Ectodermal cell (in vitro differentiated cells): ENCODE measurements around the gene THG1L. TPM values are rescaled to one million over a fixed set of nuclear protein-coding genes. Genes with fewer than 3 reads are reported as not detected.
"Not testable (repeated sequence)": the region's sequence is repeated elsewhere in the genome, so short reads cannot be mapped to it uniquely, and the experiment has no call there.

Experiments used
- H3K27ac ChIP-seq: 2 replicates; pipeline ENCODE4 v1.7.0; 2013; ENCODE audit warnings: mild to moderate bottlenecking, low read depth, low read length; ENCODE audit not compliant: insufficient read depth, poor library complexity, severe bottlenecking
- H3K27me3 ChIP-seq: 2 replicates; pipeline ENCODE4 v1.7.0; 2013; ENCODE audit warnings: mild to moderate bottlenecking, low read length; ENCODE audit not compliant: insufficient read depth, control insufficient read depth, poor library complexity, severe bottlenecking
- H3K36me3 ChIP-seq: one replicate; pipeline ENCODE4 v1.7.0; 2013; ENCODE audit warnings: low read length; ENCODE audit not compliant: control insufficient read depth, insufficient read depth
- H3K4me1 ChIP-seq: one replicate; pipeline ENCODE4 v1.7.0; 2013; ENCODE audit warnings: low read length; ENCODE audit not compliant: control insufficient read depth, insufficient read depth
- H3K4me3 ChIP-seq: 2 replicates; pipeline ENCODE4 v1.7.0; 2013; ENCODE audit warnings: low read depth, low read length, control low read depth; ENCODE audit not compliant: insufficient read depth
- H3K9me3 ChIP-seq: 2 replicates; pipeline ENCODE4 v1.7.0; 2013; ENCODE audit warnings: mild to moderate bottlenecking, low read length, moderate library complexity; ENCODE audit not compliant: control insufficient read depth
- WGBS, 2 experiments: methylation state at CpG; one replicate each; pipeline ENCODE4 v1.1.7; 2013; ENCODE audit warnings: missing lambda C conversion rate in 2 of 2; 5-methylcytosine and 5-hydroxymethylcytosine counted together
- polyA plus RNA-seq, 4 experiments: library from polyadenylated mRNA; stranded (reverse); fragments of 50-300 nt; gene quantifications; one replicate each; pipeline ENCODE4 v1.2.3, GENCODE V29; 2013

The THG1L gene
- 17.6 TPM for polyA plus RNA-seq (2013, experiment 1 of 4)
- polyA plus RNA-seq (2013, experiment 2 of 4), result 16.7 TPM
- 15.7 TPM for polyA plus RNA-seq (2013, experiment 3 of 4)
- 16.3 TPM for polyA plus RNA-seq (2013, experiment 4 of 4)

DNA sequence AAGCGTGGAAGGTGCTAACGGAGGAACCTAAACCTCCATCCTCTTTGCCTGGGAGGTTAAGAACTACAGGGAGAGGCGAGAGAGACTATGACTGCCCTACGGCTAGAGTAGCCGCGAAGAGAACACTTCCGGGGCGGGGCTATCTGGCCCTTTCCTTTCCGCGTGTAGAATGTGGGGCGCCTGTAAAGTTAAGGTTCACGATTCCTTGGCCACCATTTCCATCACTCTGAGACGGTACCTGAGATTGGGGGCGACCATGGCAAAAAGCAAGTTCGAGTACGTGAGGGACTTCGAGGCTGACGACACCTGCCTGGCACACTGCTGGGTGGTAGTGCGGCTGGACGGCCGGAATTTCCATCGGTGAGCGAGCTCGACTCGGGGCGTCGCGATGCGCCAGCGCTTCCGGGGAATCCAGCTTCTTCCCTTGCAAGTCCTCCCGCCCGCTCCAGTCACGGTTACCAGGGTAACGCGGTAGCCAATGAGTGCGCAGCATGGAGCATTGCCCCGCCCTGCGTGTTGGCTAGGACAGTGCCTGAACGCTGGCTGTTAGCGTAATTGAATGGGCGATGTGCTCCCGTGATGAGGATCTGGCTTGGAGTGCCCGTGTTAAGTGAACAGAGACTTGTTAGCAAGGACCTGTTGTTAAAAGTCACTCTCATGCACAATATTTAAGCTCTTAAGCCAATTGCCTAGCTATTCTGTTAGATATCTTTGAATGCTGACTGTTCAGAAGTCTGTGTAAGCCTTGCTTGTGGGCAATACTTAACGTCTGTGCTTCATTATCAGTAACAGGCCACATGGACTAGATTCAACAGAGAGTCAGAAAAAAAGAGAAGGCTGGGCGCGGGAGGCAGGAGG is at the start of gene THG1L:
THG1L (plus strand) TSS at position 149 of the 858 bp plus-strand sequence; CDS start at position 170, 21 bp downstream.
- H3K4me3 ChIP-seq, result peak within 1 kb of the TSS; percentile 74
- H3K9me3 ChIP-seq, result no peaks in the 10 kb centered on the region
- no peaks in the 10 kb centered on the region for H3K27me3 ChIP-seq
- H3K4me1 ChIP-seq, result no peaks in the 10 kb centered on the region
- 3 to 4% methylated on average over 47 of the region's 47 CpGs for WGBS, 2 experiments
- peak within 1 kb of the TSS; percentile 91 for H3K27ac ChIP-seq
- H3K36me3 ChIP-seq, result peaks cover 11% of the 10 kb centered on the region

DNA sequence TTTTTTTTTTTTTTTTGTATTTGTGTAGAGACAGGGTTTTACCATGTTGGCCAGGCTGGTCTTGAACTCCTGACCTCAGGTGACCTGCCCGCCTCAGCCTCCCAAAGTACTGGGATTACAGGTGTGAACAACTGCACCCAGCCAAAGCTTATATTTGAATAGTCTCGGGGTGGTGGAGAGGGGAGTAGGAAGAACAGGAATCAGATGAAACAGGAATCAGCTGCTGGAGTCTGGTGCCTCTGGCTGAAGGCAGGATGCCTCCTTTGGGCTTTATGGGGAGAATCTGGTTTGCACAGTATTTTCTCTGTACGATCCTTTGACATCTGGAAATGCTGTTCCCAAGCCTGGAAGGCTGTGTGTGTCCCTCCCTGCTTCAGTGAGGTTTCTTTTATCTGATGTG is 49.0 kb upstream of the THG1L start:
- 79% methylated on average over 3 of the region's 3 CpGs for WGBS, 2 experiments
- Histone ChIP-seq H3K27me3 (no peaks in the 10 kb centered on the region), H3K27ac (no peak overlapping the region)

DNA sequence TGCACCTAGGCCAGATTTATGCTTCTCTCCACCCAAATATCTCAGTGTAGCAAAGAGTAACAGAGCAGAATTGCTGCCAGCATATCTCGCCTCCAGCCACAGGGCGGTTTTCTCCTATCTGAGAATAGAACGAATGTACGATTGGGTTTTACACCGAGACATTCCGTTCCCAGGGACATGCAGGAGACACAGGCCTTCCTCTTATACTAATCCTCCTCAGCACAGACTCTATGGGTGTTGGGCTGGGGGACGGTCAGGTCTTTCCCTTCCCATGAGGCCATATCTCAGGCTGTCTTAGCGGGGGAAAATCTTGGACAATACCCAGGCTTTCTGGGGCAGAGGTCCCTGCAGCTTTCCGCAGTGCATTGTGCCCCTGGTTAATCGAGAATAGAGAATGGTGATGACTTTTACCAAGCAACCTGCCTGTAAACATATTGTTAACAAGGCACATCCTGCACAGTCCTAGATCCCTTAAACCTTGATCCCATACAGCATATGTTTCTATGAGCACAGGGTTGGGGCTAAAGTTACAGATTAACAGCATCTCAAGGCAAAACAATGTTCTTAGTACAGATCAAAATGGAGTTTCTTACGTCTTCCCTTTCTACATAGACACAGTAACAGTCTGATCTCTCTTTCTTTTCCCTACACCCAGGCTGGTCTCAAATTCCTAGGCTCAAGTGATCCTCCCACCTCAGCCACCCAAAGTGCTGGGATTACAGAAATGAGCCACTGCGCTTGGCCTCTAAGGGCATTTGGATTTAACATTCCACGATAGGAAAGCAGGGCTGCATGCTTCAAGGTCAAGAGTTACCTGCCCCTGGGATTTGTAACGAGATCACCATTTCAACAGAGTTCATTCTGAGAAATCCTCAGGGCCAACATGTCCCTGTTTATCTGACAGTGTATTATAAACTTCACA is 44.7 kb upstream of the THG1L start:
- WGBS, 2 experiments, result 87 to 93% methylated on average over 14 of the region's 14 CpGs
- H3K36me3 ChIP-seq, H3K27ac ChIP-seq, H3K4me3 ChIP-seq, H3K27me3 ChIP-seq, H3K4me1 ChIP-seq, H3K9me3 ChIP-seq: not testable (repeated sequence)

More for the DNA sequence above, 49.0 kb upstream of the THG1L start:
- H3K4me1 ChIP-seq, result no peaks in the 10 kb centered on the region
- H3K4me3 ChIP-seq, result no peak overlapping the region
- no peaks in the 10 kb centered on the region for H3K9me3 ChIP-seq
- no peaks in the 10 kb centered on the region for H3K36me3 ChIP-seq

DNA sequence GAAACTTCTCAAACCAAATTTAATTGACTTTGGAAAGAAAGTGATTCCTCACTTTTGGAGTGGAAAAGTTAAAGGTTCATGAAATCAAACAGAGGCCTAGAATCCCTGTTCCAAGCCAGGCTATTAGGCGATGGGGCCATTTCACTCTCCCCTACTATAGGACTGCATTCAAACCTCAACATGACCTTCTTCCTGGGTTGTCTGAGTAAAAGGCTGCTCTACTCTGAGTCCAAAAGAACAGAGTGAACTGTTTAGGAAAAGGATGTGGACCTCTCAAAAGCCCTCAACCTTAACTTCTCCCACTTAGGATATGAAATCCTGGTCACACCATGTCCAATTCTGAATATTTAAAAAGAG is 44.0 kb upstream of the THG1L start:
- Histone ChIP-seq H3K36me3 (no peaks in the 10 kb centered on the region), H3K4me1 (no peaks in the 10 kb centered on the region), H3K27me3 (no peaks in the 10 kb centered on the region), H3K9me3 (no peaks in the 10 kb centered on the region), H3K27ac (no peak overlapping the region), H3K4me3 (no peak overlapping the region)
- WGBS, 2 experiments, result 92 to 100% methylated on average over 1 of the region's 1 CpG

DNA sequence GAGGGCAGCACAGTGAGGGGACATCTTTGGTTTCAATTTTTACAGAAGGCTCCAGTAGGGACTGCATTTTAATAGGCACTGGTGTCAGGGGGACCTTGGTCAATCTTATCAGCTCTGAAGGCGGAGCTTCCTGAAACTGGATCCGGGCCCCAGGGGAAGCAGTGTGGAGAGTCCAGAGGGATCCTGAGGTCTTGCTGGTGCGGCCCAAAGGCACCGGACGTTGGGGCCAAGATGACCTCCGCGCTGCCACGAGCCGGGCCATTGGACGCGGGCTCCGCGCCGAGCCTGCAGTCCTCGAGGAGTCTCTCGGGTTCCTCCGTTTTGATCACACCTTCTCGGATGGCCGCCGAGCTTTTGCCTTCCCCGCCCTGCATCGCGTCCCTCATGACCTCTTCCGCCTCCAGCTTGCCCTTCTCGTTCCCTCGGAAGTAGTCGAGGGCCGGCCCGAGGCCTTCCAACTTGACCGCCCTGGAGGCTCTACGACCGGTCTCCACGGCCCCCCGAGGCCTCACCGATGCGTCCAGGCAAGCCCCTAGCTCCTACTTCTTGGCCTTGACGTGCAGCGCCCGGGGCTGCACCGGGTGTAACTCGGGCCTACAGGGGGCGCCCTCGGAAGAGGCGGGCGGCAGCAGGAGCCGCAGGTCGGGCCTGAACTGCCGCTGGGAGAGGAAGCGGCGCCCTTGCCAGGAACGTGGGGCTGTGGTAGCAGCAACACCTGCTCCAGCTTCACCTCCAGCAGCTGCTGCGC is 41.1 kb upstream of the THG1L start:
- no peaks in the 10 kb centered on the region for H3K36me3 ChIP-seq
- no peak overlapping the region for H3K27ac ChIP-seq
- H3K4me3 ChIP-seq, result no peak overlapping the region
- WGBS, 2 experiments, result 94 to 95% methylated on average over 52 of the region's 52 CpGs
- H3K27me3 ChIP-seq, result no peaks in the 10 kb centered on the region
- no peaks in the 10 kb centered on the region for H3K9me3 ChIP-seq
- H3K4me1 ChIP-seq, result no peaks in the 10 kb centered on the region

DNA sequence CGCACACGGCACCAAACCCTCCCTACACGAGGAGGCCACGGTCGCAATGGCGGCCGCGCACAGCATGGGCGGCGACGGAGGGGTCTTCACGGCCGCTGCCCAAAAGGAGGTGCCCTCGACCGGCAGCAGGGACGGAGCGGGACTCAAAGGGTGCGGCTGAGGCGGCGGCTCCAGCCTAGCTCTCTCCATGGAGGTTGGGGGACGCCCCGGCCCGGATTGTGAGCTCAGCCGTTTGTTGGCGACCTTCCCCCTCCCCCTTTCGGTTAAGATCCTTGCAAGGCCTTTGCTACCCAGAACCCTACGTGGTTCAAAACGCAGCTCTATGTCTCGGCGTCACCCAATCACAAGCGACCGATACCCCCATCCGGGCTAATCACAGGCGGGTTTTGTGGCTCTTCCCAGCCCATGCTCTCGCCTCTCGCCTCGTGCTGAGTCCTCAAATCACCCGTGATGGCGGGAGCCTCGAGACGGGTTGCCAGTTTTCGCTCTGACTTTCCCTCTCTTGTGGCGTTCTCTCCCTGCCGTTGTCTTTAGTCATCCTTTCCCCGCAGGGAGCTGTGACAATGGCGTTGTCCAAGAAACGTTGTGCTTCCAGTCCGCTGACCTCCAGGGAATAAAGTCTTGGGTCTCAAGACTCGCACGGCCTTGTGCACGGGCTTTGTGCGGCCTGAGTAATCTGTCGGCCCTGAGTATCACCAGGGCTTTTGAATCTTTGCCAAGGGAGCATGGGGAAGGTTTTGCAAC is 40.4 kb upstream of the THG1L start:
- H3K9me3 ChIP-seq, result no peaks in the 10 kb centered on the region

DNA sequence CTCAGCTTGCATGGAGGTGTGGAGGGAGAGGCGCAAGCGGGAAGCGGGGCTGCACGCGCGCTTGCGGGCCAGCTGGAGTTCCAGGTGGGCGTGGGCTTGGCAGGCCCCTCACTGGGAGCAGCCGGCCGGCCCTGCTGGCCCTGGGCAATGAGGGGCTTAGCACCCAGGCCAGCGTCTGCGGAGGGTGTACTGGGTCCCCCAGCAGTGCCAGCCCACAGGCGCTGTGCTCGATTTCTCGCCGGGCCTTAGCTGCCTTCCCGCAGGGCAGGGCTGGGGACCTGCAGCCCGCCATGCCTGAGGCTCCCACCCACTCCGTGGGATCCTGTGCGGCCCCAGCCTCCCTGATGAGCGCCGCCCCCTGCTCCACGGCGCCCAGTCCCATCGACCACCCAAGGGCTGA is 37.4 kb upstream of the THG1L start:
- H3K4me3 ChIP-seq, H3K27me3 ChIP-seq, H3K4me1 ChIP-seq, H3K27ac ChIP-seq, H3K9me3 ChIP-seq, H3K36me3 ChIP-seq: not testable (repeated sequence)
- whole genome bisulfite sequencing, 2 experiments, result 91 to 92% methylated on average over 25 of the region's 25 CpGs

More for the DNA sequence above, 40.4 kb upstream of the THG1L start:
- 94 to 96% methylated on average over 53 of the region's 53 CpGs for WGBS, 2 experiments
- H3K27ac ChIP-seq, result no peak overlapping the region
- H3K4me3 ChIP-seq, result no peak overlapping the region
- H3K4me1 ChIP-seq, result no peaks in the 10 kb centered on the region
- no peaks in the 10 kb centered on the region for H3K27me3 ChIP-seq
- no peaks in the 10 kb centered on the region for H3K36me3 ChIP-seq

DNA sequence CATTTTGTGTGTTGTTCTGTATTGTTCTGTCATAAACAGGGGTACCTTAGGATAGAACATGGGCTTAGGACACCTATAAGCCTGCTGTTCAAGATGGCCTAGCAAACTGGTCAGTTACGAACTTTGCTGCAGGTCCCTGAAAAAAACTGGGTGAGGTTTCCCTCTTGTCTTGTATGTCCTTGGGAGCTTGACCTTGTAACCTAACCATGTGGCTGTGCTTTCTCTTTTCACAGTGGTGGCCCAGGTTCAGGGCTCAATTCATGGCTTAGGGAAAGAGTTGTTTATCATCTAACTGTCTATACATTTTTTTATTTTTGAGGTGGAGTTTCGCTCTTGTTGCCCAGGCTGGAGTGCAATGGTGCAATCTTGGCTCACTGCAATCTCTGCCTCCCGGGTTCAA is 35.1 kb upstream of the THG1L start:
- H3K27ac ChIP-seq, H3K27me3 ChIP-seq, H3K9me3 ChIP-seq, H3K4me3 ChIP-seq, H3K4me1 ChIP-seq, H3K36me3 ChIP-seq: not testable (repeated sequence)
- 85 to 94% methylated on average over 3 of the region's 3 CpGs for WGBS, 2 experiments

DNA sequence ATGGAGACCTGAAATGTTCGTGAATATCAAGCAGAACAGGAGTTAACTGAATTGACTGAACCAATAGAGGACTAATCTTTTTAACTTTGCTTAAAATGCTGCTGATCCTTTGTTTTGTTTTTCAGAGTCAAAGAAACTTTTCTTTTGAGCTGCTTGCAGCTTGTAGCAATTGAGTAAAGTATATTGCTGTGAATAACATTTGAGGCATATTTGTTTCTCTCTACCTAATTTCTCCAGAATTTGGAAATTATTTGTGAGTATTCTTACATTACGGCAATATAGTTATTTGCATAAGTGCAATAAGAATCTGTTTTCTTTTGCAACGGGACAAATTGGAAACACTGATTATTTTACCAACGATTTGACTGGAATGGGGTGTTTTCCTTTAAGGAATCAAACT is 32.5 kb upstream of the THG1L start:
- not testable (repeated sequence) for H3K4me3 ChIP-seq, H3K9me3 ChIP-seq, H3K27me3 ChIP-seq, H3K4me1 ChIP-seq, H3K27ac ChIP-seq, H3K36me3 ChIP-seq
- 84 to 85% methylated on average over 4 of the region's 4 CpGs for WGBS, 2 experiments
